GOT3 (cell line): ENCODE measurements around the gene SLC35F1.
"Not testable (repeated sequence)": the region's sequence is repeated elsewhere in the genome, so short reads cannot be mapped to it uniquely, and the experiment has no call there.

Experiments used
- DNase-seq: peaks from one replicate; lab custom pipeline; 2025; ENCODE audit warnings: mixed read lengths; lab: John Stamatoyannopoulos, UW

The SLC35F1 gene

GRCh38 chr6:117927866-117928265, 20.8 kb downstream of the SLC35F1 start:
- DNase-seq = no peak

- no peak for DNase-seq
Measured at GRCh38 chr6:117928833-117929232, 21.8 kb downstream of the SLC35F1 start.

DNA sequence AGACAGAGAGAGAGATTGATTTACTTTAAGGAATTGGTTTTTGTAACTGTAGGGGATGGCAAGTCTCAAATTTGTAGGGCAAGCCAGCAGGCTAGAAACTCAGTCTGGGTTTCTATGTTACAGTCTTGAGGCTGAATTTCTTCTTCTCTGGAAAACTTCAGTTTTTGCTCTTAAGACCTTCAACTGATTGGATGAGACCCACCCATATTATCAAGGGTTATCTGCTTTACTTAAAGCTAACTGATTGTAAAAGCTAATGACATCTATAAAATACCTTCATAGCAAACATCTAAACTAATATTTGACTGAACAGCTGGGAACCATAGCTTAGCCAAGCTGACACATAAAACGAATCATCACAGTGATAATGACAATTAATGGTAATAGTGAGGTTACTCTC, 22.4 kb downstream of the SLC35F1 start:
- no peak for DNase-seq

GRCh38 chr6:117930645-117931044, 23.6 kb downstream of the SLC35F1 start:
- DNase-seq = no peak

DNA sequence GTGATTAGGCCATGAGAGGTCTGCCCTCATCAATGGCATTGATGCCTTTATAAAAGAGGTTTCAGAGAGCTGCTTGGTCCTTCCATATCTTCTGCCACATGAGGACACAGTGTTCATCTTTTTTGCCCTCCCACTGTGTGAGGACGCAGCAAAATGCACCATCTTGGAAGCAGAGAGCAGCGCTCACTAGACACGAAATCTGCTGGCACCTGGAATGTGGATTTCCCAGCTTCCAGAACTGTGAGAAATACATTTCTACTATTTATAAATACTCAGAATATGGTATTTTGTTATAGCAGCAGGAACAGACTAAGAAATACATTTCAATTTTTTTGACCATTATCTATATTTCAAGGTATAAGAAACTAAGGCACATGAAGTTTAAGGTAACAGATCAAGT, 24.9 kb downstream of the SLC35F1 start:
- DNase-seq = no peak

GRCh38 chr6:117932676-117933075, 25.6 kb downstream of the SLC35F1 start:
- no peak for DNase-seq

DNA sequence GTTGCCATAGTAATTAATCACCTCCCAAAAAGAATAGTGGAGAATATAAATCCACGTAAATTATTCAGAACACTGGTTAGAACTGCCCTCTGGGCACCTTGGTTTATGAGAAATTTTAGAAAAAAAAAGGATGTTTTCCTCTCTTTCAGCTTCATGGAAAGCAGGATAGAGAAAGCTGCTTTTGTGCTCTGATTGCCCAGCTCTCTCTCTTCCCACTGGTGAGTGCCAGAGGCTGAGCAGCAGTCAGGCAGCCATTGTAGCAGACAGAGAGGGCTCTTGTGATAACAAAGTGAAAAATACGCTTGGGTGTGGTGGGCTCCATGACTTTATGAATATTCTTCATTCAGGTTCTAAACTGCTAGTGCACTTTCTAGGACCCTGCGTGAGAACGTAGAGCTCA, 26.4 kb downstream of the SLC35F1 start:
- no peak for DNase-seq

- DNase-seq = no peak
Measured at GRCh38 chr6:117938311-117938995, 31.4 kb downstream of the SLC35F1 start.

DNA sequence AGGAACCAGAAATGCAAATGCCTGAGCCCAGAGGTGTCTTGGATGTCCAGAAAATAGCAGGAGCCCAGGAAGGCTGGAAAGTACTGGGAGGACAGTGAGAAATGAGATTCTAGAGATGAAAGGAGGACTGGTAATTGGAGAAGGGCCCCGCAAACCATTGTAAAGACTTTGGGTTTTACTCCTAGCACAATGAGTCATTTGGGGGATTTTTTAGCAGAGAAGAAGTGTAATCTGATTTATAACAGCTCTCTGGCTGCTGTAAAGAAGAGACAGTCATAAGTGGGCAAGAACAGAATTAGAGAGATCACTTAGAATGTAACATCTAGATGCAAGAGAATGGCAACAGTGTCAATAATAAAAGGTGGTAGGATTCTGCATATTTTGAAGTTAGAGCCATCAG, 40.2 kb downstream of the SLC35F1 start:
- no peak for DNase-seq

GRCh38 chr6:117951783-117952182, 44.7 kb downstream of the SLC35F1 start:
- no peak for DNase-seq

DNA sequence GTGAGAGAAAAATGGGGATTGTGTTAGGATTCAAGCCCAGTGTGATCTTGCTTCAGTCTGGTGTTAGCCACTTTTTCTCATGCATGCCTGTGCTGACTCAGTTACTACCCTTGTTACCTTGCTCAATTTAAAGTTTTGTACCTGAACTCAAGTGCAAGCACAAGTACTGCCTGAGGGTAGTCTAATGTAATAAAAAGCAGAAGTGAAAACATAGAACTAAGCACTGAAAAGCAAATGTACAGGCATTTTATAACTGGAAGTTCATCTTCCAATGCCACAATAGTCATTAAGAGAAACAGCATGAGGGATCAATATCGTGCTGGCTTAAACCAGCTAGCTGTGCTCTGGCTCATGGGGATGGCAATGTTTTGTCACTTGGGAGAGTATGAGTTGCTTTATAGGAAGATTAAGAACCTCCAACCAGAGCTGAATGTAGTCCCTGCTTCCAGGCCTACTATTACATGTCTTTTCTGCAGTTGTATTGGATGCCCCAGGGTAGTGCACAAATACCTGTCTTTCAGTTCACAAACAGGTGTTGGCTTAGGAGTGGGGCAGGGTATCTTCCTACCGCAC, 48.7 kb downstream of the SLC35F1 start:
- DNase-seq = no peak

DNA sequence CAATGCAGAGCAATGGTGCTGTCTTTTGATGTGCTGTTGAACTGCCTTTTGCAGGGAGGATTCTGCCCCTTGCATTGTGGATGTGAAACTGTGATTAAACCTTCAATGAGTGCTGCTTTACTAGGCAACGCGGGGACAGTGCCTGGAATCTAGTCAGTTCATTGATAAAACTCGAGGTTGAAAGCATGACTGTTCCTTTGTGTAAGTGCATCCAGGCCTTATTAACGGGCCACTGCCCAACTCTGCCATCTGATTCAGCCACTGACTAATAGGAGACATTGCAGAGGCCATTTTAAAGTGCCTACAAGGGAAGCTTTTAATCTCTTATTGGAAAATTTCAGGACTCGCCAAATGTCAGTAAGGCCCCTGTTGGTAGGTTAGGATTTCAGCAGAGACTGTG, 49.3 kb downstream of the SLC35F1 start:
- DNase-seq = no peak

DNA sequence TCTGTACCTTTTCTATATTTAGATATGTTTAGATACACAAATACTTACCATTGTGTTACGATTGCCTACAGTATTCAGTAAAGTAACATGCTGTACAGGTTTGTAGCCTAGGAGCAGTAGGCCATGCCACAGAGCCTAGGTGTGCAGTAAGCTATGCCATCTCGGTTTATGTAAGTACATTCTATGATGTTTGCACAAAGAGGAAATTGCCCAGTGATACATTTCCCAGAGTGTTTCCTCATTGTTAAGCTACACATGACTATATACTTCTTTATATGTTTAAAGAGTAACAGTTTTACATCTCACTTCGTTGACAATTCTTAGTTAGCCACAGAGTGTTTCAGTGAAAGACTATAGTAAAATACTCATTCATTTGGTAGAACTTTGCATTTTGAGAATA, 51.5 kb downstream of the SLC35F1 start:
- DNase-seq = no peak

DNA sequence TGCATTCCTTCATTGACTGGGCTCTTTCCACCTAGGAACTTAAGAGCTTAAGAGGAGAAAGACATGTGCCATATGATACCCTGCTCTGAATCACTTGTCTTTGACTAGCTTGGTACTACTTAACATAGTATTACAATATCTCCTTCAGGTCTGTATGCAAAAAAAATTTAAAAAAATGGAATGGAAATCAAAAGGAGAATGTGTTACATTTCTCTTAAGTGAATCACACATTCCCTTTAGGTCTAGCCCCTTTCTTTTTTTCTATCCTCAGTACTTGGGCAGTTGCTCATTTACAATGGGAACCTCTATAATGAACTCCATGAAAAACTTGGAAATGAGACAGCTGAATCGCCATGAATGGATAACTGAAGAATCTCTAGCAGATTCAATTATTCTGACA, 53.8 kb downstream of the SLC35F1 start:
- no peak for DNase-seq

DNA sequence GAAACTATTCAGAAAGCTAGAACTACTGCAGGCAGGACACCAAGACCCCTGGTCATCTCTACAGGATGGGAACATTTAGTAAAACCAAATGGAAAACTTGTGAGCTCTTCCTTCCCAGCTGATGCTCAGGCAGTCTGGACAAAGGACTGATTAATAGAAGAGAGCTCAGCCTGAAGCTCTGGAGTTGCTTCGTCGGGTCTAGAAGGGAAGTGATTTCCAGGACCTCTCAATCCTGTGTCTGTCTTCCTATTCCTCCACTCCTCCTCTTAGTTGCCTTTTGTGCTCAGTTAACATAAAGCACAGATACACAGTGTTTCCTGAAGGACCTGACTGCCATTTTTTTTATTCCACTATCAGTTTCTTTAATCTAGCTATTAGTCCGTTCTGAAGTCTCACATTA, 54.2 kb downstream of the SLC35F1 start:
- no peak for DNase-seq

DNA sequence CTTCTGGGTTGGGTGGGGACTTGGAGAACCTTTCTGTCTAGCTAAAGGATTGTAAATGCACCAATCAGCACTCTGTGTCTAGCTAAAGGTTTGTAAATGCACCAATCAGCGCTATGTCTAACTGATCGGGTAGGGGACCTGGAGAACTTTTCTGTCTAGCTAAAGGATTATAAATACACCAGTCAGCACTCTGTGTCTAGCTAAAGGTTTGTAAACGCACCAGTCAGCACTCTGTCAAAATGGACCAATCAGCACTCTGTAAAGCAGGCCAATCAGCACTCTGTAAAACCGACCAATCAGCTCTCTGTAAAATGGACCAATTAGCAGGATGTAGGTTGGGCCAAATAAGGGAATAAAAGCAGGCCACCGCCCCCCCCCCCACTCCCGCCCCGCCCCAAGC, 58.7 kb downstream of the SLC35F1 start:
- DNase-seq = not testable (repeated sequence)

DNA sequence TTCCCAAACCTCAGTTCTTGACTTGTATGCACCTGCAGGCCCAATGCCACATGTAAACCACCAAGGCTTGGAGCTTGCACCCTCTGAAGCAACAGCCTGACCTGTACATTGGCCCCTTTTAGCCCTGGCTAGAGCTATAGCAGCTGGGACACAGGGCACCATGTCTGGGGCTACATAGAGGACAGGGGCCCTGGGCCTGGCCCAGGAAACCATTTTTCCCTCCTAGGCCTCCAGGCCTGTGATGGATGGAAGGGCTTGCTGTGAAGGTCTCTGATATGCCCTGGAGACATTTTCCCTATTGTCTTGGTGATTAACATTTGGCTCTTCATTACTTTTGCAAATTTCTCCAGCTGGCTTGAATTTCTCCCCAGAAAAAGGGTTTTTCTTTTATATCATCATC, 64.6 kb downstream of the SLC35F1 start:
- no peak for DNase-seq

- DNase-seq = no peak
Measured at GRCh38 chr6:117974914-117975627, 68.0 kb downstream of the SLC35F1 start.

- no peak for DNase-seq
Measured at GRCh38 chr6:117976030-117976651, 69.1 kb downstream of the SLC35F1 start.

- DNase-seq = no peak
Measured at GRCh38 chr6:117985916-117986315, 78.9 kb downstream of the SLC35F1 start.

DNA sequence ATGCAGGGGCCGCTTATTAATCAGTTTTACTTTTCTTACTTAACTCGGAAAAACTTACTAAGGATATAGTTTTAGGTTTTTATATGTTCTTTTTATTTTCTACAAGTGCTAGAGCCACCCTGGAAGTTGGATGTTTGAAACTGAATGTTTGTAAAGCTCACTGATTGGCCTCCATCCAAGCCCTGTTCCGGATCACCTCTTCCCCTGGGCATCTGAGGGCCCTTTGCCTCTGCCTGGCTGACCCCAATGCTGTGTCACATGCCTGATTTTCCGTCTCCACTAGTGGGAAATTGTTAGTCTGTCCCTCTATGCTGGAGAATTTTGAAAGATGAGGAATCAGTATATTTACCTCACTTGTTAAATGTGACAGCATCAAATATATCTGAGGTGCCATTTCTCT, 79.3 kb downstream of the SLC35F1 start:
- no peak for DNase-seq

GRCh38 chr6:117989086-117989485, 82.0 kb downstream of the SLC35F1 start:
- no peak for DNase-seq

- DNase-seq = no peak
Measured at GRCh38 chr6:117990151-117990550, 83.1 kb downstream of the SLC35F1 start.
